Nucleus accumbens (tissue), 56 donors: ENCODE data around the gene RAB40A.
"Not testable (repeated sequence)": the region's sequence is repeated elsewhere in the genome, so short reads cannot be mapped to it uniquely, and the experiment has no call there.

Source experiments
- DNase-seq, 56 donors: peaks; one replicate each; lab custom pipeline; 2025; lab: John Stamatoyannopoulos, UW

Gene RAB40A

GRCh38 chrX:103467156-103467555 is 52.1 kb downstream of the RAB40A start:
- no peak for DNase-seq

- DNase-seq: peak in 49 of 56 donors; percentile 0 to 86 (median 31)
Observed at GRCh38 chrX:103464774-103465117, 54.5 kb downstream of the RAB40A start.

GRCh38 chrX:103464072-103464773 is 55.1 kb downstream of the RAB40A start:
- DNase-seq: peak in 14 of 56 donors; percentile 0 to 20 (median 1)

- DNase-seq: no peak
Observed at GRCh38 chrX:103461156-103461555, 58.1 kb downstream of the RAB40A start.

- DNase-seq: not testable (repeated sequence)
Observed at GRCh38 chrX:103460001-103460755, 59.1 kb downstream of the RAB40A start.

- DNase-seq: no peak
Observed at GRCh38 chrX:103453655-103454054, 65.6 kb downstream of the RAB40A start.
